HG03103 (cell line): ENCODE results near the gene FTSJ3.

Experiments
- ATAC-seq: cut with Tn5 transposase; IDR thresholded peaks from one replicate; pipeline ENCODE4 v1.9.1; 2021; ENCODE audit warnings: low read depth; ENCODE audit not compliant: unreplicated experiment

The FTSJ3 gene

GRCh38 chr17:63790057-63790456 is 37.4 kb downstream of the FTSJ3 start:
- ATAC-seq, result no peak

GRCh38 chr17:63786971-63787711 is 40.3 kb downstream of the FTSJ3 start:
- ATAC-seq, result no peak

- ATAC-seq, result no peak
Measured at GRCh38 chr17:63786117-63786516, 41.3 kb downstream of the FTSJ3 start.

- no peak for ATAC-seq
Measured at GRCh38 chr17:63785556-63785955, 41.9 kb downstream of the FTSJ3 start.

- no peak for ATAC-seq
Measured at GRCh38 chr17:63783522-63783921, 43.9 kb downstream of the FTSJ3 start.

- no peak for ATAC-seq
Measured at GRCh38 chr17:63780928-63781327, 46.5 kb downstream of the FTSJ3 start.

- ATAC-seq, result no peak
Measured at GRCh38 chr17:63780507-63780906, 47.0 kb downstream of the FTSJ3 start.

- ATAC-seq, result no peak
Measured at GRCh38 chr17:63775420-63775819, 52.0 kb downstream of the FTSJ3 start.

GRCh38 chr17:63774969-63775265 is 52.5 kb downstream of the FTSJ3 start:
- ATAC-seq, result no peak

- ATAC-seq, result peak; percentile 2
Measured at GRCh38 chr17:63774141-63774968, 53.1 kb downstream of the FTSJ3 start, which contains the start of gene DDX42. DDX42 (plus strand) TSS chr17:63774170; CDS start chr17:63787050, 12,880 bp downstream.

GRCh38 chr17:63773272-63774140 is 54.0 kb downstream of the FTSJ3 start, which contains the start of gene CCDC47:
CCDC47 (minus strand) TSS chr17:63773597; CDS start chr17:63766175, 7,422 bp downstream.
- ATAC-seq, result peak; percentile 75

GRCh38 chr17:63772801-63773271 is 54.6 kb downstream of the FTSJ3 start:
- ATAC-seq, result no peak
